Measurements from ENCODE around the gene PGAM5.
"Not testable (repeated sequence)": the region's sequence is repeated elsewhere in the genome, so short reads cannot be mapped to it uniquely, and the experiment has no call there.

PGAM5 gene

DNA sequence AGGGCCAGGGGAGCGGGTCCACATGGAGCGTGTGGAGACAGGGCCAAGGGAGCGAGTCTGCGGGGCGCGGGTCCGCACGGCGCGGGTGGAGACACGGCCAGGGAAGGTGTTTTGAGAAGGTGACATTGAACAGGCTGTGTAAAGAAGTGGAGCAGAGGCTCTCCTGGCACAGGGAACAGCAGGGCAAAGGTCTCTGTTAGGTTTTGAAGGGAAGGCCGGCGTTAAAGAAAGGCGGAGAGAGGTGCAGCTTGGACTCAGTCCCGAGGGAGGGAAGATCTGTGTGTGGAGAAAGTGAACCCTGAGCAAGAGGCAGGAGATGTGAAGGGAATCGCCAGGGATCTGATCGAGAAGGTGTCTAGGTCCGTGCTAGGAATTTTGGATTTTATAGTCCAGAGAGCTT, 21.4 kb upstream of the PGAM5 start:
- no peak for DNase-seq (ENCODE audit: low read depth)
- H3K4me3 ChIP-seq (ENCODE audit: low read depth, low read length) = no peak overlapping the region
- no peak for TF ChIP-seq CTCF (IDR thresholded peaks at IDR 0.05; ENCODE audit: insufficient read depth, low read depth, low read length, missing control alignments)

DNA sequence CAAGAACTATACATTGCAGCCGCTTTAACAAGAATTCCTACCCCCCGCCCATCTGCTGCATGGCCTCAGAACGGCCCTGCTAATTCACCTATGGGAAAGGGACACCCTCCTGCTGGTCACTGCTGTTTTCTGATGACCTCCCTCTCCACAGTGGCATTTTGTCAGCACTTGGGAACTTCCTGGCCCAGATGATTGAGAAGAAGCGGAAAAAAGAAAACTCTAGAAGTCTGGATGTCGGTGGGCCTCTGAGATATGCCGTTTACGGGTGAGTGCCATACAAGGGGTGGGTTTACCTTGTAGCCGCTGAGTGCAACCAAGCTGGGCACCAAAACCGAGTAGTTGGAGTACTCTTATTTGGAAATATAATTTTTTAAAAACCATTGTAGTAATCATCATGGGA, 20.5 kb upstream of the PGAM5 start:
- no peak for TF ChIP-seq CTCF (IDR thresholded peaks at IDR 0.05; ENCODE audit: insufficient read depth, low read depth, low read length, missing control alignments)
- DNase-seq (ENCODE audit: low read depth) = no peak
- H3K4me3 ChIP-seq (ENCODE audit: low read depth, low read length) = no peak overlapping the region

DNA sequence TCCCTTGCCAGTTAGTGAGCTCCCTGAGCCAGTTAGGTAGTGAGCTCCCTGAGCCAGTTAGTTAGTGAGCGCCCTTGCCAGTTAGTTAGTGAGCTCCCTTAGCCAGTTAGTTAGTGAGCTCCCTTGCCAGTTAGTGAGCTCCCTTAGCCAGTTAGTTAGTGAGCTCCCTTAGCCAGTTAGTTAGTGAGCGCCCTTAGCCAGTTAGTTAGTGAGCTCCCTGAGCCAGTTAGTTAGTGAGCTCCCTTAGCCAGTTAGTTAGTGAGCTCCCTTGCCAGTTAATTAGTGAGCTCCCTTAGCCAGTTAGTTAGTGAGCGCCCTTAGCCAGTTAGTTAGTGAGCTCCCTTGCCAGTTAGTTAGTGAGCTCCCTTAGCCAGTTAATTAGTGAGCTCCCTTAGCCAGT, 18.6 kb upstream of the PGAM5 start:
- not testable (repeated sequence) for DNase-seq (ENCODE audit: low read depth); H3K4me3 ChIP-seq (ENCODE audit: low read depth, low read length)

DNA sequence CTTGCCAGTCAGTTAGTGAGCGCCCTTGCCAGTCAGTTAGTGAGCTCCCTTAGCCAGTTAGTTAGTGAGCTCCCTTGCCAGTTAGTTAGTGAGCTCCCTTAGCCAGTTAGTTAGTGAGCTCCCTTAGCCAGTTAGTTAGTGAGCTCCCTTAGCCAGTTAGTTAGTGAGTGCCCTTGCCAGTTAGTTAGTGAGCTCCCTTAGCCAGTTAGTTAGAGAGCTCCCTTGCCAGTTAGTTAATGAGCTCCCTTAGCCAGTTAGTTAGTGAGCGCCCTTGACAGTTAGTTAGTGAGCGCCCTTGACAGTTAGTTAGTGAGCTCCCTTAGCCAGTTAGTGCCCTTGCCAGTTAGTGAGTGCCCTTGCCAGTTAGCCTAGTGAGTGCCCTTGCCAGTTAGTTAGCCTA, 15.8 kb upstream of the PGAM5 start:
- DNase-seq (ENCODE audit: low read depth); H3K4me3 ChIP-seq (ENCODE audit: low read depth, low read length): not testable (repeated sequence)

GRCh38 chr12:132695431-132695830, 15.2 kb upstream of the PGAM5 start:
- no peak for TF ChIP-seq CTCF (IDR thresholded peaks at IDR 0.05; ENCODE audit: insufficient read depth, low read depth, low read length, missing control alignments)
- H3K4me3 ChIP-seq (ENCODE audit: low read depth, low read length) = no peak overlapping the region
- no peak for DNase-seq (ENCODE audit: low read depth)

DNA sequence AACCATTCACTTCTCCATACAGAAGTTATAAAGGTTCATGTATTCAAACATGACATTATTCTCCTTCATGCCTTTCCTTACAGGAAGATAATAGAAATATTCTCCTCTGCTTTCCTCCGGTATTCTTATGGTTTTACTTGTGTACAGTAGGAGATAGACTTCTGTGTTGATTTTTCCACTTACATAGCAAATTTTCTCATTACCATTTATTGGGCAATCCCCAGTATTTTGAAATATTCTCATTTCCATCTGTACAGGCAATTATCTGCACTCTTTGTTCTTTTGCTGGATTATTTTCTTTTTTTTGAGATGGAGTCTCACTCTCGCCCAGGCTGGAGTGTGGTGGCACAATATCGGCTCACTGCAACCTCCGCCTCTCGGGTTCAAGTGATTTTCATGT, 12.3 kb upstream of the PGAM5 start:
- no peak for DNase-seq (ENCODE audit: low read depth)
- H3K4me3 ChIP-seq (ENCODE audit: low read depth, low read length) = no peak overlapping the region
- no peak for TF ChIP-seq CTCF (IDR thresholded peaks at IDR 0.05; ENCODE audit: insufficient read depth, low read depth, low read length, missing control alignments)

GRCh38 chr12:132700212-132700822, 10.3 kb upstream of the PGAM5 start:
- peak; percentile 85 for DNase-seq (ENCODE audit: low read depth)
- no peak overlapping the region for H3K4me3 ChIP-seq (ENCODE audit: low read depth, low read length)

More at GRCh38 chr12:132700212-132700822, 10.3 kb upstream of the PGAM5 start:
- no peak for TF ChIP-seq CTCF (IDR thresholded peaks at IDR 0.05; ENCODE audit: insufficient read depth, low read depth, low read length, missing control alignments)
